A673 (cell line): Measurements from ENCODE around the gene UBE4B. TPM values are rescaled to one million over a fixed set of nuclear protein-coding genes. Genes with fewer than 3 reads are reported as not detected.
A peak's percentile ranks its signal among the peaks of the same experiment; 100 is the strongest.

ENCODE experiments used
- BruUV-seq: library from RNA; stranded (reverse); fragments of 400-500 nt; replicated peaks from 2 replicates; lab custom pipeline; 2021; lab: Mats Ljungman, UMichigan
- CTCF ChIA-PET: fragments of 300-600 bp; sonication (Branson Sonifier 250); formaldehyde crosslinking; loops from one replicate; lab custom pipeline; 2022; ENCODE audit warnings: antibody characterized with exemption; lab: Charles Lee
- POLR2A ChIA-PET: fragments of 300-600 bp; sonication (Branson Sonifier 250); formaldehyde crosslinking; loops from one replicate; lab custom pipeline; 2022; ENCODE audit warnings: antibody characterized with exemption; ENCODE audit not compliant: low non-redundant PET; lab: Charles Lee
- DNase-seq: peaks from one replicate; pipeline ENCODE4 v3.0.0-alpha.2; 2015; ENCODE audit warnings: low spot score
- H3K27ac ChIP-seq: fragments of 200-600 bp; sonication (generic); 2 replicates; pipeline ENCODE4 v1.5.1; 2016; ENCODE audit warnings: mixed run types, low read depth, mild to moderate bottlenecking, mixed read lengths, antibody characterized with exemption, low read length; ENCODE audit not compliant: poor library complexity, severe bottlenecking
- H3K27me3 ChIP-seq: fragments of 200-600 bp; sonication (generic); replicated peaks from 2 replicates; pipeline ENCODE4 v1.6.1; 2017; ENCODE audit warnings: mixed run types, low read depth, mild to moderate bottlenecking, mixed read lengths, antibody characterized with exemption, low read length; ENCODE audit not compliant: insufficient read depth, poor library complexity
- H3K36me3 ChIP-seq: fragments of 200-600 bp; sonication (generic); 2 replicates; pipeline ENCODE4 v1.6.1; 2016; ENCODE audit warnings: mixed run types, mild to moderate bottlenecking, mixed read lengths, antibody characterized with exemption, low read length; ENCODE audit not compliant: insufficient read depth, poor library complexity, severe bottlenecking
- H3K4me1 ChIP-seq: fragments of 200-600 bp; sonication (generic); 2 replicates; pipeline ENCODE4 v1.6.1; 2017; ENCODE audit warnings: mixed run types, mild to moderate bottlenecking, mixed read lengths, antibody characterized with exemption, low read length; ENCODE audit not compliant: insufficient read depth, poor library complexity, severe bottlenecking
- H3K4me3 ChIP-seq: fragments of 200-600 bp; sonication (generic); 2 replicates; pipeline ENCODE4 v1.5.1; 2016; ENCODE audit warnings: low read depth, mixed run types, mild to moderate bottlenecking, mixed read lengths, low read length; ENCODE audit not compliant: poor library complexity, severe bottlenecking
- H3K9me3 ChIP-seq: fragments of 200-600 bp; sonication (generic); 2 replicates; pipeline ENCODE4 v1.6.1; 2016; ENCODE audit warnings: mixed run types, low read depth, mild to moderate bottlenecking, mixed read lengths, antibody characterized with exemption, low read length; ENCODE audit not compliant: poor library complexity, severe bottlenecking
- CTCF ChIP-seq: fragments of 300-800, 200-600 bp; sonication (generic); conservative IDR thresholded peaks from 2 replicates; pipeline ENCODE4 v1.5.1; 2017; ENCODE audit warnings: low read depth, mild to moderate bottlenecking, antibody characterized with exemption, low read length, moderate library complexity, mixed read lengths
- EZH2 ChIP-seq: fragments of 200-600 bp; sonication (generic); IDR thresholded peaks from 2 replicates; pipeline ENCODE4 v1.6.1; 2017; ENCODE audit warnings: borderline replicate concordance, low read depth, mild to moderate bottlenecking, mixed read lengths, antibody characterized with exemption, low read length; ENCODE audit not compliant: poor library complexity, severe bottlenecking
- intact Hi-C: fragments of 100-400 bp; cut with micrococcal nuclease; formaldehyde crosslinking; loops from one replicate; pipeline ENCODE4 v1.10.0; 2022; ENCODE audit not compliant: unreplicated experiment
- total RNA-seq: library from RNA; stranded (reverse); gene quantifications from 2 replicates; pipeline ENCODE4 v1.2.3, GENCODE V29; 2021

Gene UBE4B
- total RNA-seq, 1 experiment from 2014 or later, result 58.0 TPM

DNA sequence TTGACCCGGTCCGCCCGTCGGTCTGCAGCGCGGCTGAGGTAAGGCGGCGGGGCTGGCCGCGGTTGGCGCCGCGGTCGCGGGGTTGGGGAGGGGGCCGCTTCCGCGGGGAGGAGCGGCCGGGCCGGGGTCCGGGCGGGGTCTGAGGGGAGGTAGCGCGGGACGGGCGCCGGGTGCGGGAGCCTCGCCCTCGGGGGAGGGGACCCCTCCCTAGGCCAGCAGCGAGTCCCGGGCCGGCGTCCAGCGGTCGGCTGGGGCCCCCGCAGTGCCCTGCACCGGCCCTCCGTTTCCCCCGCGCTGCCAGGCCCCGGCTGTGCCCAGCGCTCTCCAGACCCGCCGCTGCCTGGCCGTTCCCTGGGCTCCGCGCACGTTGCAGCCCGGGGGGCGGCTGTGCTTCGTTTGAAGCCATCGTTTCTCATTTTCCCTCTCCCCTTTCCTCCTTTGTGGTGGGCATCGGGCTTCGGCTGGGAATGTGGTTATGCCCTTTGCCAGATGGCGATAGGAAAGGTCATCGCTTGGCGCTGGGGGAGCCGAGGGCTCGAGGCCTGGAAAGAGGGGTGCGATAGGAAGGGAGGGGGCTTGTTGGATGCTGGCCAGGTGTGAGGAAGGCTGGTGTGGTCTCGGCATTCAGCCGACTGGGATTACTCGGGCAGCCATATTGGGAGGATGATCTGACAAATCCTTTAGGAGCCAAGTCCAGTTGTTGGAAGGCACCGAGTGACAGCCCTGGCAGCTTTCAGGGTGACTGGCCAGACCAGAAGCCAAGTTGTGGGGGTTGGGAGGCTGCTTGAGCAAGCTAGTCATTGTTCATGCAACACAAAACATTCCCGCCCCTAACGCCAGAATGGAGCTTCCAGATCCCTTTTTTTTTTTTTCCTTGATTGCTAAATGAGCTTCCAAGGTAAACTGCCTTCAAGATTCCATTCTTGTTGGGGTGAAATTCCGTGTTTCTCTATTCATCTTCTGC lies 178.4 kb downstream of the UBE4B start:
- POLR2A ChIA-PET, result no interaction called here
- no peaks in the 10 kb centered on the region for H3K27me3 ChIP-seq
- CTCF ChIA-PET, result interaction anchor here (1.3 to 1.4 kb wide), 2 partner anchors 48 to 55 kb away, joined by 3 to 4 read pairs; no protein-coding TSS in a partner anchor
- no peaks in the 10 kb centered on the region for H3K9me3 ChIP-seq
- DNase-seq, result peak; percentile 58
- BruUV-seq, result TSS peak; percentile 48
- H3K4me1 ChIP-seq, result peaks cover 16% of the 10 kb centered on the region
- peak overlapping the region; percentile 90 for H3K4me3 ChIP-seq
- TF ChIP-seq EZH2 (no peak), CTCF (no peak)
- peak overlapping the region; percentile 90 for H3K27ac ChIP-seq
- intact Hi-C loops, result loop anchor here (10.0 kb wide), 1 partner anchor 134 kb away; no protein-coding TSS in a partner anchor
- no peaks in the 10 kb centered on the region for H3K36me3 ChIP-seq

DNA sequence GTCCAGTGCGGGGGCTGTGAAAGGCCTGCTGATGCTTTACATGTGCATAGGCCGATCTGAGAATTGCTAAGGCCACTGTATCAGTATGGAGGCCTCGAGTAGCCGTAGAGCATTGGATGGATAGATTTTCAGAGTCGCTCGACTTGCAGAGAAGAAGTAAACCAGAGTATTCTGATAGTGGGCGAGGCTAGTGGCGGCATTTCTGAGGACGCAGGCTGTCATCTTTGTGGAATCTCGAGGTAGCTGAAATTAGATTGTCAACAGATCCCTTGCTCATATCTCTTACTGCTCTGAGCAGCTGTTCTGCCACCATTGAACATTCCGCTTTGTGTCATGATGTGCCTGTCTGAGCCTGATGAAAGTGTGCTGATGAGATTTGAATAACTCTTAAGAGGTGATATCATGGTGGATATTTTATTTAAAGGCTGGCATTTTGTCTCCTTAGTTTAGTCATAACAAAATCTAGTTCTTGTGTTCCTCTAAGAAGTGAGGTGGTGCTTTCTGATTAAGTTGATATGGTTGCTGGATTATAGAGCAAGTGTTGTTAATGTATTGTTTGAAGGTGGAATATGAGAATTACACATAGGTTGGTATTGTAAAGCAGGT lies 179.2 kb downstream of the UBE4B start:
- Histone ChIP-seq H3K27me3 (no peaks in the 10 kb centered on the region), H3K27ac (peak overlapping the region; percentile 90), H3K4me3 (peak overlapping the region; percentile 90), H3K4me1 (peaks cover 16% of the 10 kb centered on the region), H3K36me3 (no peaks in the 10 kb centered on the region), H3K9me3 (no peaks in the 10 kb centered on the region)
- ChIA-PET CTCF (no interaction called here), POLR2A (no interaction called here)
- BruUV-seq, result no TSS peak
- no peak for TF ChIP-seq EZH2
- no peak for TF ChIP-seq CTCF
- peak; percentile 50 for DNase-seq
- intact Hi-C loops, result loop anchor here (10.0 kb wide), 1 partner anchor 133 kb away; no protein-coding TSS in a partner anchor

- Histone ChIP-seq H3K4me3 (peak overlapping the region; percentile 90), H3K27me3 (no peaks in the 10 kb centered on the region), H3K27ac (peak overlapping the region; percentile 90), H3K36me3 (no peaks in the 10 kb centered on the region), H3K9me3 (no peaks in the 10 kb centered on the region), H3K4me1 (peaks cover 16% of the 10 kb centered on the region)
- DNase-seq, result no peak
- BruUV-seq, result no TSS peak
- POLR2A ChIA-PET, result no interaction called here
- TF ChIP-seq EZH2, result no peak
- no peak for TF ChIP-seq CTCF
- CTCF ChIA-PET, result no interaction called here
- intact Hi-C loops, result loop anchor here (10.0 kb wide), 1 partner anchor 132 kb away; no protein-coding TSS in a partner anchor
Observed at GRCh38 chr1:10212476-10212875, 179.7 kb downstream of the UBE4B start.
